Neural cell (in vitro differentiated cells): Measurements from ENCODE around the gene DENND5A. TPM values are rescaled to one million over a fixed set of nuclear protein-coding genes. Genes with fewer than 3 reads are reported as not detected.

Source experiments
- H2AFZ ChIP-seq: fragments of 200-600, 300-800 bp; sonication (generic), shearing (Covaris generic); 2 replicates; pipeline ENCODE4 v1.6.0; 2014; ENCODE audit warnings: low read depth, mild to moderate bottlenecking, antibody characterized with exemption, low read length, moderate library complexity
- H3F3A ChIP-seq: fragments of 200-600 bp; shearing (Covaris generic); 2 replicates; pipeline ENCODE4 v1.6.1; 2016; ENCODE audit warnings: mild to moderate bottlenecking, moderate library complexity, mixed read lengths, antibody characterized with exemption, low read length; ENCODE audit not compliant: insufficient read depth, poor library complexity, severe bottlenecking
- H3K27ac ChIP-seq: fragments of 200-600, 300-800 bp; sonication (generic), shearing (Covaris generic); 2 replicates; pipeline ENCODE4 v1.5.1; 2014; ENCODE audit warnings: mild to moderate bottlenecking, low read length, moderate library complexity
- H3K27me3 ChIP-seq: fragments of 300-800, 200-600 bp; sonication (generic), shearing (Covaris generic); 2 replicates; pipeline ENCODE4 v1.6.0; 2014; ENCODE audit warnings: mild to moderate bottlenecking, low read depth, low read length, moderate library complexity; ENCODE audit not compliant: insufficient read depth
- H3K36me3 ChIP-seq: fragments of 300-800, 200-600 bp; sonication (generic), shearing (Covaris generic); 2 replicates; pipeline ENCODE4 v1.5.1; 2014; ENCODE audit warnings: mild to moderate bottlenecking, antibody characterized with exemption, low read length, moderate library complexity; ENCODE audit not compliant: insufficient read depth
- H3K4me2 ChIP-seq: fragments of 300-800, 200-600 bp; sonication (generic), shearing (Covaris generic); 2 replicates; pipeline ENCODE4 v1.6.0; 2014; ENCODE audit warnings: mild to moderate bottlenecking, low read length
- H3K4me3 ChIP-seq: fragments of 300-800, 200-600 bp; sonication (generic), shearing (Covaris generic); 2 replicates; pipeline ENCODE4 v1.5.1; 2014; ENCODE audit warnings: mild to moderate bottlenecking, low read length, moderate library complexity
- H3K79me2 ChIP-seq: fragments of 200-600 bp; shearing (Covaris generic); replicated peaks from 2 replicates; pipeline ENCODE4 v1.6.0; 2014; ENCODE audit warnings: mild to moderate bottlenecking, low read length, moderate library complexity; ENCODE audit not compliant: insufficient read depth
- H3K9ac ChIP-seq: fragments of 300-800, 200-600 bp; sonication (generic), shearing (Covaris generic); 2 replicates; pipeline ENCODE4 v1.6.1; 2016; ENCODE audit warnings: mild to moderate bottlenecking, low read length, mixed read lengths
- H3K9me2 ChIP-seq: fragments of 200-600 bp; shearing (Covaris generic); 2 replicates; pipeline ENCODE4 v1.6.1; 2016; ENCODE audit warnings: mild to moderate bottlenecking, low read length, mixed read lengths; ENCODE audit not compliant: insufficient read depth
- H3K9me3 ChIP-seq: fragments of 200-600, 300-800 bp; sonication (generic), shearing (Covaris generic); 2 replicates; pipeline ENCODE4 v1.6.1; 2016; ENCODE audit warnings: mild to moderate bottlenecking, mixed run types, low read length, moderate library complexity, mixed read lengths
- H4K20me1 ChIP-seq: fragments of 200-600 bp; shearing (Covaris generic); 2 replicates; pipeline ENCODE4 v1.6.1; 2016; ENCODE audit warnings: mild to moderate bottlenecking, mixed run types; ENCODE audit not compliant: insufficient read depth
- EP300 ChIP-seq: fragments of 450-650 bp; conservative IDR thresholded peaks from 2 replicates; pipeline ENCODE4 v1.6.1; 2014; ENCODE audit warnings: antibody characterized with exemption, mild to moderate bottlenecking, moderate library complexity; ENCODE audit not compliant: poor library complexity, severe bottlenecking
- EZH2 ChIP-seq: fragments of 200-600, 300-800 bp; shearing (Covaris generic), sonication (generic); IDR thresholded peaks from 2 replicates; pipeline ENCODE4 v1.6.1; 2014; ENCODE audit warnings: antibody characterized with exemption, low read length, borderline replicate concordance, mild to moderate bottlenecking; ENCODE audit not compliant: insufficient read depth, poor library complexity, severe bottlenecking
- MXI1 ChIP-seq: fragments of 450-650 bp; conservative IDR thresholded peaks from 2 replicates; pipeline ENCODE4 v1.6.1; 2014; ENCODE audit warnings: antibody characterized with exemption, mild to moderate bottlenecking; ENCODE audit not compliant: poor library complexity, severe bottlenecking
- POLR2AphosphoS5 ChIP-seq: IDR thresholded peaks from 2 replicates; pipeline ENCODE4 v1.6.1; 2012
- RAD21 ChIP-seq: fragments of 450-650 bp; conservative IDR thresholded peaks from 2 replicates; pipeline ENCODE4 v1.6.1; 2014; ENCODE audit warnings: antibody characterized with exemption, mild to moderate bottlenecking, moderate library complexity
- SMC3 ChIP-seq: fragments of 450-650 bp; conservative IDR thresholded peaks from 2 replicates; pipeline ENCODE4 v1.6.1; 2014; ENCODE audit warnings: antibody characterized with exemption, mild to moderate bottlenecking, moderate library complexity; ENCODE audit not compliant: poor library complexity
- TAF1 ChIP-seq: IDR thresholded peaks from 2 replicates; pipeline ENCODE4 v1.6.1; 2012; ENCODE audit warnings: low read depth
- polyA plus RNA-seq: library from polyadenylated mRNA; depleted of rRNA; stranded (reverse); fragments of >200 nt; gene quantifications from 2 replicates; pipeline ENCODE4 v1.2.3, GENCODE V29; 2014
- TF ChIP-seq, protein P1 (sequence below): fragments of 450-650 bp; IDR thresholded peaks from 2 replicates; pipeline ENCODE4 v1.5.1; 2014; ENCODE audit warnings: antibody characterized with exemption, mild to moderate bottlenecking, moderate library complexity; ENCODE audit not compliant: poor library complexity, severe bottlenecking
- TF ChIP-seq, protein P2 (sequence below): IDR thresholded peaks from 2 replicates; pipeline ENCODE4 v1.6.1; 2012; ENCODE audit warnings: borderline replicate concordance

The DENND5A gene
- polyA plus RNA-seq, 1 donor from 2014 or later: 75.6 TPM

DNA sequence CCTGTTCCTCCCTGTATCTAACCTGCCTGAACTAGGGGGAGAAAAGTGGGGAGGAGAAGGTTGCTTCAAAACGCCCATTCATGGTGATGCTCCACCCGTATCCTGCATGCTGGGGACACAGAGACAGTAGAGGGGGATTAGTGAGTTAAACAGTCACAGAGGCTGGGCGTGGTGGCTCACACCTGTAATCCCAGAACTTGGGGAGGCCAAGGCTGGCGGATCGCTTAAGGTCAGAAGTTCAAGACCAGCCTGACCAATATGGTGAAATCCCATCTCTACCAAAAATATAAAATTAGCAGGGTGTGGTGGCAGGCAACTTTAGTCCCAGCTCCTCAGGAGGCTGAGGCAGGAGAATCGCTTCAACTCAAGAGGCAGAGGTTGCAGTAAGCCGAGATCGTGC, 1.8 kb upstream of the DENND5A start:
- no peak overlapping the region for H3K4me2 ChIP-seq
- no peaks in the 10 kb centered on the region for H3K9me2 ChIP-seq
- H2AFZ ChIP-seq: no peak overlapping the region
- no peak overlapping the region for H3K27ac ChIP-seq
- TF ChIP-seq, protein P1, sequence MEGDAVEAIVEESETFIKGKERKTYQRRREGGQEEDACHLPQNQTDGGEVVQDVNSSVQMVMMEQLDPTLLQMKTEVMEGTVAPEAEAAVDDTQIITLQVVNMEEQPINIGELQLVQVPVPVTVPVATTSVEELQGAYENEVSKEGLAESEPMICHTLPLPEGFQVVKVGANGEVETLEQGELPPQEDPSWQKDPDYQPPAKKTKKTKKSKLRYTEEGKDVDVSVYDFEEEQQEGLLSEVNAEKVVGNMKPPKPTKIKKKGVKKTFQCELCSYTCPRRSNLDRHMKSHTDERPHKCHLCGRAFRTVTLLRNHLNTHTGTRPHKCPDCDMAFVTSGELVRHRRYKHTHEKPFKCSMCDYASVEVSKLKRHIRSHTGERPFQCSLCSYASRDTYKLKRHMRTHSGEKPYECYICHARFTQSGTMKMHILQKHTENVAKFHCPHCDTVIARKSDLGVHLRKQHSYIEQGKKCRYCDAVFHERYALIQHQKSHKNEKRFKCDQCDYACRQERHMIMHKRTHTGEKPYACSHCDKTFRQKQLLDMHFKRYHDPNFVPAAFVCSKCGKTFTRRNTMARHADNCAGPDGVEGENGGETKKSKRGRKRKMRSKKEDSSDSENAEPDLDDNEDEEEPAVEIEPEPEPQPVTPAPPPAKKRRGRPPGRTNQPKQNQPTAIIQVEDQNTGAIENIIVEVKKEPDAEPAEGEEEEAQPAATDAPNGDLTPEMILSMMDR: no peak
- TF ChIP-seq EP300 (no peak), EZH2 (no peak), POLR2AphosphoS5 (no peak), SMC3 (no peak), RAD21 (no peak), MXI1 (no peak), TAF1 (no peak)
- TF ChIP-seq, protein P2, sequence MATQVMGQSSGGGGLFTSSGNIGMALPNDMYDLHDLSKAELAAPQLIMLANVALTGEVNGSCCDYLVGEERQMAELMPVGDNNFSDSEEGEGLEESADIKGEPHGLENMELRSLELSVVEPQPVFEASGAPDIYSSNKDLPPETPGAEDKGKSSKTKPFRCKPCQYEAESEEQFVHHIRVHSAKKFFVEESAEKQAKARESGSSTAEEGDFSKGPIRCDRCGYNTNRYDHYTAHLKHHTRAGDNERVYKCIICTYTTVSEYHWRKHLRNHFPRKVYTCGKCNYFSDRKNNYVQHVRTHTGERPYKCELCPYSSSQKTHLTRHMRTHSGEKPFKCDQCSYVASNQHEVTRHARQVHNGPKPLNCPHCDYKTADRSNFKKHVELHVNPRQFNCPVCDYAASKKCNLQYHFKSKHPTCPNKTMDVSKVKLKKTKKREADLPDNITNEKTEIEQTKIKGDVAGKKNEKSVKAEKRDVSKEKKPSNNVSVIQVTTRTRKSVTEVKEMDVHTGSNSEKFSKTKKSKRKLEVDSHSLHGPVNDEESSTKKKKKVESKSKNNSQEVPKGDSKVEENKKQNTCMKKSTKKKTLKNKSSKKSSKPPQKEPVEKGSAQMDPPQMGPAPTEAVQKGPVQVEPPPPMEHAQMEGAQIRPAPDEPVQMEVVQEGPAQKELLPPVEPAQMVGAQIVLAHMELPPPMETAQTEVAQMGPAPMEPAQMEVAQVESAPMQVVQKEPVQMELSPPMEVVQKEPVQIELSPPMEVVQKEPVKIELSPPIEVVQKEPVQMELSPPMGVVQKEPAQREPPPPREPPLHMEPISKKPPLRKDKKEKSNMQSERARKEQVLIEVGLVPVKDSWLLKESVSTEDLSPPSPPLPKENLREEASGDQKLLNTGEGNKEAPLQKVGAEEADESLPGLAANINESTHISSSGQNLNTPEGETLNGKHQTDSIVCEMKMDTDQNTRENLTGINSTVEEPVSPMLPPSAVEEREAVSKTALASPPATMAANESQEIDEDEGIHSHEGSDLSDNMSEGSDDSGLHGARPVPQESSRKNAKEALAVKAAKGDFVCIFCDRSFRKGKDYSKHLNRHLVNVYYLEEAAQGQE: no peak
- H3K27me3 ChIP-seq: no peaks in the 10 kb centered on the region
- no peaks in the 10 kb centered on the region for H3K9me3 ChIP-seq
- H3K9ac ChIP-seq: no peak overlapping the region
- H4K20me1 ChIP-seq: no peaks in the 10 kb centered on the region
- no peak overlapping the region for H3K4me3 ChIP-seq
- H3F3A ChIP-seq: no peaks in the 10 kb centered on the region
- peaks cover 22% of the 10 kb centered on the region for H3K79me2 ChIP-seq
- H3K36me3 ChIP-seq: no peaks in the 10 kb centered on the region

DNA sequence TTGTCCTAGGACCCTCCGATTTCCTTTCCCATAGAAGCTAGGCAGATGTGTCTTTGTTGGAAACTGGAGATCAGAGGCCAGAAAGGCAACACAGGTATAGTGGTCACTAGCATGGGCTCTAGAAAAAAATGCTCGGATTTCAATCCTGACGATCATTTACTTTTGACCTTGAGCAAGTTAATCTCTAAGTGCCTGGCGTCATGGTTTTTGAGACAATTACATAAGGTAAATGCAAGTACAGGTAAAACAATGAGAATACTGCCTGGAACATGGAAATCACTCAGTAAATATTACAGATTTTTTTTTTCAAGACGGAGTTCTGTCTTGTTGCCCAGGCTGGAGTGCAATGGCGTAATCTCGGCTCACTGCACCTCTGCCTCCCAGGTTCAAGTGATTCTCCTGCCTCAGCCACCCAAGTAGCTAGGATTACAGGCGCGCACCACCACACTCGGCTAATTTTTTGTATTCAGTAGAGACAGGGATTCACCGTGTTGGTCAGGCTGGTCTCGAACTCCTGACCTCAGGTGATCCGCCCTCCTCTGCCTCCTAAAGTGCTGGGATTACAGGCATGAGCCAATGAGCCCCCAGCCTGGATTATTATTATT, 1.1 kb upstream of the DENND5A start:
- Histone ChIP-seq H3K9me2 (no peaks in the 10 kb centered on the region), H3K9me3 (no peaks in the 10 kb centered on the region), H3K36me3 (no peaks in the 10 kb centered on the region), H3K4me3 (peak overlapping the region; percentile 96), H3K9ac (peak overlapping the region; percentile 86), H3K27ac (peak overlapping the region; percentile 76), H3K79me2 (peaks cover 29% of the 10 kb centered on the region), H2AFZ (peak overlapping the region; percentile 52), H3K4me2 (peak overlapping the region; percentile 52), H4K20me1 (no peaks in the 10 kb centered on the region), H3K27me3 (no peaks in the 10 kb centered on the region), H3F3A (no peaks in the 10 kb centered on the region)
- TF ChIP-seq, protein P1: no peak
